Measurements from ENCODE around the gene XPNPEP3. TPM values are rescaled to one million over a fixed set of nuclear protein-coding genes. Genes with fewer than 3 reads are reported as not detected.

The XPNPEP3 gene
- total and polyA plus RNA-seq, 2 of the 4 experiments (the other 2 are of a cell fraction), result 9.3 to 10.9 TPM

DNA sequence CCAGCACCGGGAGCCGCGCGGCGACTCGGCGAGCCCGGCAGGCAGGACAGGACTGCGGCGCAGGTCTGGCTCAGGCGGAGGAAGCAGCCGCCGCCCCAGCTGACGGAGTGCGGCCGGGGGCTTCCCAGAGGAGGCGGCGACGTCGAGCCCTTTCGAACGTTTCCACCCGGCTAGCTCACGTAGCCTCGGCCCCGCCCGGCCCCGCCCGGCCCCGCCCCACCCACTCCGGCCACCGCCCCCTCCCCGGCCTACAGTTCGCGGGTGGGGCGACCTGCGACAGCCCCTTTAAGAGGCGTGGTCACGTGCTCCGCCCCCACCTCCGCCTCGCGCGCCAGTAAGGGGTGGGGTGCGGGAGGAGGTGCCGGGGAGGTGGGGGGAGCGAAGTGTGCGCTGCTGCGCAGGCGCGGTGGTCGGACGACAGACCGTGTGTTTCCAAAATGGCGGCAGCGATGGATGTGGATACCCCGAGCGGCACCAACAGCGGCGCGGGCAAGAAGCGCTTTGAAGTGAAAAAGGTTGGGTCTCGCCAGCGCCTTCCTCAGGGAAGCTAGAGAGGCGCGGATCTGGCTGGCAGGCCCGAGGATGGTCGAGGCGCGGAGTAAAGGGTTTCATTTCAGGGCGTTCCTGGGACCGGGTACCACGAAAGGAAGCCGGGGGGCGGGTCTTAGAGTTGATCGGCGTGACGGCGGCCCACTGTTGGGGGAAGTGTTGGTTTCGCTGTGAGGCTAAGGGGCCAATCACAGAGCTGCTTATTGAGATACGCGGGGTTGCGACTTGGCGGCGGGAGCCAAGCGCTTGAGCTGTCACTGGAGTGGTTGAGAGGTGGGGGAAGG, 94.2 kb downstream of the XPNPEP3 start, which contains the start of gene RBX1 (continued):
- TF ChIP-seq CTCF (conservative IDR thresholded peaks at IDR 0.05; ENCODE audit: low read depth, low read length) (no peak), POLR2A (IDR thresholded peaks at IDR 0.05; ENCODE audit: low read depth, low read length) (peak; percentile 92), MAZ (IDR thresholded peaks at IDR 0.05; ENCODE audit: borderline replicate concordance, low read depth, low read length) (peak; percentile 100)
